Right ventricle myocardium superior (tissue), 1 donor: ENCODE measurements around the gene CASP5. TPM values are rescaled to one million over a fixed set of nuclear protein-coding genes. Genes with fewer than 3 reads are reported as not detected.
A peak's percentile ranks its signal among the peaks of the same experiment; 100 is the strongest.
"Not testable (repeated sequence)": the region's sequence is repeated elsewhere in the genome, so short reads cannot be mapped to it uniquely, and the experiment has no call there.

Experiments
- ATAC-seq: fragments of 200-7000 bp; cut with Tn5 transposase; one replicate; pipeline ENCODE4 v1.9.1; 2020; ENCODE audit warnings: mild to moderate bottlenecking; ENCODE audit not compliant: poor library complexity
- DNase-seq: peaks from one replicate; pipeline ENCODE4 v3.0.0-alpha.2; 2020
- intact Hi-C: fragments of 100-400 bp; cut with DNase I; formaldehyde crosslinking; loops from one replicate; pipeline ENCODE4 v1.11.2; 2022
- total RNA-seq: library from RNA; stranded (reverse); fragmentation: NEBNext Ultra II Directional; extraction: Animal tissue kit (Norgen Biotek cat#: 25700); gene quantifications from one replicate; pipeline ENCODE4 v1.2.1, GENCODE V29; 2021
- donor health status: DM: no; HTN: yes; CAD: no; lungs with severe emphysema.

Gene CASP5
- total RNA-seq, 1 donor from 2014 or later: not detected

DNA sequence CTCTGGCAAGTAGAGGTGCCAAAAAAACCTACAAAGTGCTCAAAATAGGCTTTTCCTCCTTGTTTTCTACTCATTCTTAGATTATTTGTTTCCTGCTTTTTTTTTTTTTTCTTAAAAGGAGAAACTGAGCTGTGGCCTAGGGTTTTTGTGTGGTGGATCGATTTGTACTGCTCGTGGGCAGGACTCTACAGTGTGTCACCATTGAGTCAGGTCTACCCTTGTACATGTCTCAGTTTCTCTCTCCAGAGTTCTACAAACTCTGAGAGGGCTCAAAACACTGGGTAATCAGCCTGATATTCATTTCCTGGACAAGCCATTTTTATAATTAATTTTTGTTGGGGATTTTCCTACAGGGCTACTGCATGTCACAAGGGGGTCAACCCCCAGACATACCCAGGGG lies 49.4 kb downstream of the CASP5 start:
- intact Hi-C loops: no loop called here
- ATAC-seq (no peak), DNase-seq (no peak)

GRCh38 chr11:104972924-104973323 lies 50.0 kb downstream of the CASP5 start:
- ATAC-seq, intact Hi-C loops, DNase-seq: not testable (repeated sequence)

DNA sequence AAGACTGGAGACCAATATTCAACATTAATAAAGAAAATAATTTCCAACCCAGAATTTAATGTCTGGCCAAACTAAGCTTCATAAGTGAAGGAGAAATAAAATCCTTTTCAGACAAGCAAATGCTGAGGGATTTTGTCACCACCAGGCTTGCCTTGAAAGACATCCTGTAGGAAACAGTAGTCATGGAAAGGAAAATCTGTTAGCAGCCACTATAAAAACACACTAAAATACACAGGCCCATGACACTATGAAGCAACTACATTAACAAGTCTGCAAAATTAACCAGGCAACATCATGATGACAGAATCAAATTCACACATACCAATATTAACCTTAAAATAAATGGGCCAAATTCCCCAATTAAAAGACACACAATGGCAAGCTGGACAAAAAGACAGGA lies 52.2 kb downstream of the CASP5 start:
- DNase-seq (no peak), ATAC-seq (no peak)
- intact Hi-C loops: no loop called here

- peak; percentile 59 for DNase-seq
- intact Hi-C loops: no loop called here
- peak; percentile 76 for ATAC-seq
Observed at GRCh38 chr11:104968856-104969776, 53.9 kb downstream of the CASP5 start.

GRCh38 chr11:104968355-104968855 lies 54.6 kb downstream of the CASP5 start, which contains the start of gene CASP4:
TSS of gene CASP4 (minus strand) at chr11:104968574. CDS start at chr11:104968525, 49 bp downstream.
- intact Hi-C loops: no loop called here
- DNase-seq: no peak

GRCh38 chr11:104967534-104968354 lies 55.2 kb downstream of the CASP5 start:
- DNase-seq (no peak), ATAC-seq (peak; percentile 43)
- intact Hi-C loops: no loop called here

More at GRCh38 chr11:104968355-104968855, 54.6 kb downstream of the CASP5 start, which contains the start of gene CASP4:
- peak; percentile 94 for ATAC-seq

DNA sequence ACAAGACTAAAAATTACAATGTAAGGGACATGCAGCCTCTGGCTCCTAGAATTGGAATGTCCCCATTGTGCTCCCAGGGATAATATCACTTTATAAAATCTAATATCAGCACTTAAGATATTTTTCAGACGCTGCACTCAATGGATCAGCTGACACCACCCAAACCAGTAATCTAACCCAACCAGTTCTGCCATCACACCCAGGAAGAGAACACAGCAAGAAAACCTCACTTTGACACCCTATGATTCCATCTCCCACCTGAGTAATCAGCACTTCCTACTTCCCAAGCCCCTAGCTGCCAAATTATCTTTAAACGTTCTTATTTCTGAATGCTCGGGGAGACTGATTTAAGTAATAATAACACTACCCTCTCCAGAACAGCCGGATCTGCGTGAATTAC lies 57.2 kb downstream of the CASP5 start:
- DNase-seq: no peak
- no peak for ATAC-seq
- intact Hi-C loops: no loop called here

DNA sequence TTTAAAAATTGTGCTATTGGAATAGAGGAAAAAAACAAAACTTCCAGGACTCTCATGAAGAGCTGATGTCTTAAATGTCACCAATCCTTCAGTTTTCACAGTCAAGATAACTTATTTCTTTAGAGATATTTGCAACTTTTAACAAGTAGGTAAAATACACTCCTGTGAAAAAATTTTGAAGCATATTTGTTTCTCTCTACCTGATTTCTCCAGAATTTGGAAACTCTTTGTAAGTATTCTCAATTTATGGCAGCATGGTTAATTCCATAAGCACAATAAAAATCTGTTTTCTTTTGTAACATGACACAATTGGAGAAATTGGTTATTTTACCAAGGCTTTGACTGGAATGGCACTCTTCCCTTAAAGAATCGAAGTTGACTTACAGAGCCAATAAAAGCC lies 58.7 kb downstream of the CASP5 start:
- ATAC-seq (no peak), DNase-seq (no peak)
- intact Hi-C loops: no loop called here

DNA sequence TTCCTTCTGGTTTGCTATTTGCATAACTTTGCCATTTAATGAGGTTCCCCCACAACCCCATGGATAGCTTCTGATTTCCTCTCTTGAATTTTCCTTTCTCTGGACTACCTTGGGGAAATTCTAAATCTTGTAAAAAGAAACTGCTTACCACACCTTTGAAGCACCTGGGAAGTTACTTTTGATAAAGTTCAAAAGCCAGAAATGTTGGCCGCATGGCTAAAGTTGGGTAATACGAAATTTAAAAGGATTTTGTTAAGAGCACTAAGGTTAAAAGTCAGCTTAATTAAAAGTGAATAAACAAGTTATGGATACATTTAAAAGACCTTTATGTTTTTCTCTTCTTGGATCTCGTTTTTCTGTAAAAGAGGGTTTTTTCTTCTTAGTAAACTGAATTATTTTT lies 60.1 kb downstream of the CASP5 start:
- intact Hi-C loops: no loop called here
- ATAC-seq (no peak), DNase-seq (no peak)

GRCh38 chr11:104957280-104957679 lies 65.7 kb downstream of the CASP5 start:
- ATAC-seq (peak; percentile 43), DNase-seq (no peak)
- intact Hi-C loops: no loop called here

- intact Hi-C loops: no loop called here
- ATAC-seq (no peak), DNase-seq (no peak)
Observed at GRCh38 chr11:104956528-104956927, 66.4 kb downstream of the CASP5 start.

DNA sequence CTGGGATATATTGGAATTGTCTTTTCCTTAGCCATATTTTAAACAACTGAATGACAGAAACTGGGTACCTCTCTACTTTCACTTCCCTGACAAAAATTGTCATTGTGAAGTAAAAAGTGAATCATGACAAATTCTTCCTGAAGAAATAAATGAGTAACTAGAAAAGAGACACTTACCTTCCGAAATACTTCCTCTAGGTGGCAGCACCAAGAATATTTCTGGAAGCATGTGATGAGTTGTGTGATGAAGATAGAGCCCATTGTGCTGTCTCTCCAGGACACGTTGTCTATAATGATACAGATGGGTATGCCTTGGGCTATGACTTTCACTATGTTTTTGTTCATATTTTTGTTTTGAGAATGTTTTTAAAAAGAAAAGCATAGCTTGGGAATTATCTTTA lies 76.1 kb downstream of the CASP5 start:
- no peak for ATAC-seq
- intact Hi-C loops: no loop called here
- no peak for DNase-seq

Other genes starting within 250 kb of the CASP5 start
- gene CASP12, start 124.7 kb downstream of the CASP5 start, total RNA-seq: 0.27 TPM
- 13.7 TPM for gene CASP4, start 54.6 kb downstream of the CASP5 start, total RNA-seq
- 9.5 TPM for gene CASP1, start 12.0 kb upstream of the CASP5 start, total RNA-seq
- 8.4 TPM for gene CARD16, start 22.2 kb upstream of the CASP5 start, total RNA-seq
- 0.81 TPM for gene CARD18, start 116.6 kb upstream of the CASP5 start, total RNA-seq